Peyer's patch (tissue), 4 donors: ENCODE measurements around the gene SLC16A4. TPM values are rescaled to one million over a fixed set of nuclear protein-coding genes. Genes with fewer than 3 reads are reported as not detected.
"Not testable (repeated sequence)": the region's sequence is repeated elsewhere in the genome, so short reads cannot be mapped to it uniquely, and the experiment has no call there.

ENCODE experiments used
- DNase-seq, 3 donors: peaks; one replicate each; pipeline ENCODE4 v3.0.0-alpha.2; 2017 to 2019
- H3K27ac ChIP-seq, 4 donors: fragments of 200-600 bp; sonication (generic); one replicate each; pipeline ENCODE4 v1.5.1; 2016 to 2019
- H3K27me3 ChIP-seq, 2 donors: fragments of 200-600 bp; sonication (generic); one replicate each; pipeline ENCODE4 v1.5.1; 2019
- H3K36me3 ChIP-seq, 3 donors: fragments of 200-600 bp; sonication (generic); one replicate each; pipeline ENCODE4 v1.5.1; 2016 to 2019
- H3K4me1 ChIP-seq, 4 donors: fragments of 200-600 bp; sonication (generic); one replicate each; pipeline ENCODE4 v1.5.1; 2016 to 2019
- H3K4me3 ChIP-seq, 4 donors: fragments of 200-600 bp; sonication (generic); 1 replicate in 3 of 4; 2 replicates in 1 of 4; pipeline ENCODE4 v1.5.1; 2016 to 2019; ENCODE audit warnings: mild to moderate bottlenecking in 1 of 4
- H3K9me3 ChIP-seq, 4 donors: fragments of 200-600 bp; sonication (generic); one replicate each; pipeline ENCODE4 v1.5.1; 2016 to 2019; ENCODE audit warnings: mild to moderate bottlenecking in 1 of 4
- POLR2A ChIP-seq, 2 donors: fragments of 450-650 bp; IDR thresholded peaks; one replicate each; pipeline ENCODE4 v1.5.1; 2017; ENCODE audit warnings: antibody characterized with exemption in 2 of 2, mild to moderate bottlenecking in 2 of 2, moderate library complexity in 2 of 2
- total RNA-seq, 4 donors: library from RNA; depleted of rRNA; stranded (reverse); fragments of >200 nt; gene quantifications; one replicate each; pipeline ENCODE4 v1.1.0, GENCODE V29; 2016
- TF ChIP-seq, protein P1 (sequence below), 6 experiments: fragments of 450-650 bp in 4 of 6; fragments of 200-600 bp in 2 of 6; sonication (generic) in 1 of 6; IDR thresholded peaks; one replicate each; pipeline ENCODE4 v1.5.1; 2017 to 2019; ENCODE audit warnings: antibody characterized with exemption in 6 of 6, mild to moderate bottlenecking in 3 of 6, moderate library complexity in 1 of 6

The SLC16A4 gene
- total RNA-seq, 4 donors from 2014 or later: 10.1 to 26.1 (median 13.0) TPM

DNA sequence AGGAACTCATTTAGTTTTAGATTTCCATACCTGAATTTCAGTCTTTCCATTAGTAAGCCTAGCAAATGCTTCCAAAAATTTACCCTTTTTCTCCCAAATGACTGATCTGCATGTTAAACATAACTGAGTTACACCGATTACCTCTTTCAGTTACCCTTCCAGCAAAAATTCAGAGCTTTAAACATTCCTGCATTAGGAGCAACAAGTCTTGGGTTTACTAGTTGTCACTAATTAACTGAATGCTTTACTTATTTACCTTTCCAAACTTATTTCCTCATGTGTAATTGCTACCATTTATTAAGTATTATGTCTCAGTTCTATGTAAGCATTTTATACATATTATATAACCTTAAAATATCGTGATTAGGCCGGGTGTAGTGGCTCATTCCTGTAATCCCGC is 13.6 kb upstream of the SLC16A4 start:
- no peak for DNase-seq
- no peaks in the 10 kb centered on the region for H3K9me3 ChIP-seq
- TF ChIP-seq POLR2A (IDR thresholded peaks at IDR 0.05): no peak
- TF ChIP-seq, protein P1, sequence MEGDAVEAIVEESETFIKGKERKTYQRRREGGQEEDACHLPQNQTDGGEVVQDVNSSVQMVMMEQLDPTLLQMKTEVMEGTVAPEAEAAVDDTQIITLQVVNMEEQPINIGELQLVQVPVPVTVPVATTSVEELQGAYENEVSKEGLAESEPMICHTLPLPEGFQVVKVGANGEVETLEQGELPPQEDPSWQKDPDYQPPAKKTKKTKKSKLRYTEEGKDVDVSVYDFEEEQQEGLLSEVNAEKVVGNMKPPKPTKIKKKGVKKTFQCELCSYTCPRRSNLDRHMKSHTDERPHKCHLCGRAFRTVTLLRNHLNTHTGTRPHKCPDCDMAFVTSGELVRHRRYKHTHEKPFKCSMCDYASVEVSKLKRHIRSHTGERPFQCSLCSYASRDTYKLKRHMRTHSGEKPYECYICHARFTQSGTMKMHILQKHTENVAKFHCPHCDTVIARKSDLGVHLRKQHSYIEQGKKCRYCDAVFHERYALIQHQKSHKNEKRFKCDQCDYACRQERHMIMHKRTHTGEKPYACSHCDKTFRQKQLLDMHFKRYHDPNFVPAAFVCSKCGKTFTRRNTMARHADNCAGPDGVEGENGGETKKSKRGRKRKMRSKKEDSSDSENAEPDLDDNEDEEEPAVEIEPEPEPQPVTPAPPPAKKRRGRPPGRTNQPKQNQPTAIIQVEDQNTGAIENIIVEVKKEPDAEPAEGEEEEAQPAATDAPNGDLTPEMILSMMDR (IDR thresholded peaks at IDR 0.05): no peak
- no peaks in the 10 kb centered on the region for H3K27me3 ChIP-seq
- no peak overlapping the region for H3K4me3 ChIP-seq
- H3K4me1 ChIP-seq: peaks cover 0 to 25% (median 4%) of the 10 kb centered on the region in 4 donors
- H3K27ac ChIP-seq: no peak overlapping the region
- H3K36me3 ChIP-seq: peaks cover 0 to 65% (median 2%) of the 10 kb centered on the region in 3 donors

DNA sequence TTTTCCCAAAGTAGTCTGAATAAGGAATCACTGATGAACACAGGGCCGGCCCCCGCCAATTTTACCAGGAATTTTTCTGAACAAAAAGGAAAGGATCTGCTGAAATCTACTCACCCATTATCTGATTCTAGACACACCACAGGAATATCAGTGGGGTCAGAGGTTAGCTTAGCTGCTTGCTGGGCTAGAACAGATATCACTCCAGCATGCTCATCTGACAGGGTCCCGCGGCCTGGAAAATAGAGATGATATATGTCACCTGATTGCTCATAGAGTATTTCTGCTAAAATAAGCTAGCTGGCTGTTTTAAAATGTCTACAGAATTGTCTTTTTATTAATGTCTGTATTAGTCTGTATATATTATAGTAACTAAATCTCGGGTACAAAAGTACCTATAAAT is 13.0 kb upstream of the SLC16A4 start:
- no peak overlapping the region for H3K4me3 ChIP-seq
- no peak for DNase-seq
- no peaks in the 10 kb centered on the region for H3K9me3 ChIP-seq
- H3K27me3 ChIP-seq: no peaks in the 10 kb centered on the region
- peaks cover 0 to 23% (median 4%) of the 10 kb centered on the region in 4 donors for H3K4me1 ChIP-seq
- TF ChIP-seq, protein P1 (IDR thresholded peaks at IDR 0.05): no peak
- TF ChIP-seq POLR2A (IDR thresholded peaks at IDR 0.05): no peak
- no peak overlapping the region for H3K27ac ChIP-seq
- H3K36me3 ChIP-seq: peaks cover 0 to 71% (median 2%) of the 10 kb centered on the region in 3 donors

DNA sequence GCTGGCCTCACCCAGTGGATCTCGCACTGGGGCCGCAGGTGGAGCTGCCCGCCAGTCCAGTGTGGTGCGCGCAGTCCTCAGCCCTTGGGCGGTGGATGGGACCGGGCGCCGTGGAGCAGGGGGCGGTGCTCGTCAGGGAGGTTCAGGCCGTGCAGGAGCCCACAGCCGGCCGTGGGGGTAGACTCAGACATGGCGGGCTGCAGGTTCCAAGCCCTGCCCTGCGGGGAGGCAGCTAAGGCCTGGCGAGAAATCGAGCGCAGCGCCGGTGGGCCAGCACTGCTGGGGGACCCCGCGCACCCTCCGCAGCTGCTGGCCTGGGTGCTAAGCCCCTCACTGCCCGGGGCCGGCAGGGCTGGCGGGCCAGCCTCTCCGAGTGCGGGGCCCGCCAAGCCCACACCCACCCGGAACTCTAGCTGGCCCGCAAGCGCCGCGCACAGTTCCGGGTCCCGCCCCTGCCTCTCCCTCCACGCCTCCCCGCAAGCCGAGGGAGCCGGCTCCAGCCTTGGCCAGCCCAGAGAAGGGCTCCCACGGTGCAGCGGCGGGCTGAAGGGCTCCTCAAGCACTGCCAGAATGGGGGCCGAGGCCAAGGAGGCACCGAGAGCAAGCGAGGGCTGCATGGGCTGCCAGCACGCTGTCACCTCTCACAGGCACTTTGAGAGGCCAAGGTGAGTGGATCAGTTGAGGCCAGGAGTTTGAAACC is 5.6 kb upstream of the SLC16A4 start:
- not testable (repeated sequence) for H3K27ac ChIP-seq, H3K4me3 ChIP-seq, DNase-seq, H3K27me3 ChIP-seq, H3K9me3 ChIP-seq
- H3K4me1 ChIP-seq: peaks cover 0 to 13% (median 0%) of the 10 kb centered on the region in 4 donors
- H3K36me3 ChIP-seq: peaks cover 0 to 57% (median 0%) of the 10 kb centered on the region in 3 donors

DNA sequence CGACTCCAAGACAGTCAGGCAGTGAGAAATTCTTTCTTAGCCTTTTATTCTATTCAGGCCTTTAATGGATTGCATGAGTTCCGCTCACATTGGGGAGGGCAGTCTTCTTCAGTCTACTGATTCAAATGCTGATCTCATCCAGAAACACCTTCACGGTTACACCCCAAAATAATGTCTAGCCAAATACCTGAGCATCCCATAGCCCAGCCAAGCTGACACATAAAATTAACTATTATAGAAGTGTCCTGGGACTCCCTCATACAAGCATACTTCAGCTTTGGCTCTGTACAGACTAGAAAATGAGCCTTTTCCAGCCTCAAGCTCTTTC is 3.6 kb upstream of the SLC16A4 start:
- Histone ChIP-seq H3K27me3 (no peaks in the 10 kb centered on the region), H3K4me3 (no peak overlapping the region), H3K36me3 (peaks cover 0 to 37% (median 0%) of the 10 kb centered on the region in 3 donors), H3K4me1 (peaks cover 0 to 16% (median 0%) of the 10 kb centered on the region in 4 donors), H3K9me3 (no peaks in the 10 kb centered on the region), H3K27ac (peak overlapping the region in 3 of 4 donors; percentile 30 to 64 (median 48))
- TF ChIP-seq POLR2A (IDR thresholded peaks at IDR 0.05): no peak
- TF ChIP-seq, protein P1 (IDR thresholded peaks at IDR 0.05): no peak
- DNase-seq: no peak

DNA sequence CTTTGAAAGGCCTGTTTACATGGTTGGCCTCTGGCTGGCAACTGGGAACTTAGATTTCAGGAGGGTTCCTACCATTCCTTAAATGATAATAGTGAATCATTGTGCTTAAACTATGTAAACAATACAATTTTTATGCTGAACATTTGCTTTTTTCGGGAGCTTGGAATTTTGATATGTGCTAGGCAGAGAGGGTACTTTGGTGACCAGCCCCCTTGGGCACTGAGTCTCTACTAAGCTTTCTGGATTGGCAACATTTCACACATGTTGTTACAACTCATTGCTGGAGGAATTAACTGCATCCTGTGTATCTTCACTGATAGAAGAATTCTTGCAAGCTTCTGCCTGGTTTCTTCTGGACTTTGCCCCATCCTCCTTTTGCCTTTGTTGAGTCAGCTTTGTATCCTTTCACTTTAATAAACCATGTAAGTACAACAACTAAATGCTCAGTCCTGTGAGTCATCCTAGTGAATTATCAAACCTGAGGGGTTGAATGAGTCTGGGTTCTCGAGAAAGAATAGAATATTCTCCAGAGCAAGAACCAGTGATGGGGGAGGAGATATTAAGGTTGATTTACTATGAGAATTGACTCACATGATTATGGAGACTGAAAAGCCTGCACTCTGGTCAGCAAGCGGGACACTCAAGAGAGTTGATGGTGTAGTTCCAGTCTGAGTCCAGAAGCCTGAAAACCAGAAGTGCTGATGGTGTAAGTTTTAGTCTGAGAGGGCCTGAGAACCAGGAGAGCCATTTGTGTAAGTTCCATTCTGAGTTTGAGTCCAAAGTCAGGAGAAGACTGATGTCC is 3.1 kb upstream of the SLC16A4 start:
- Histone ChIP-seq H3K36me3 (peaks cover 0 to 32% (median 0%) of the 10 kb centered on the region in 3 donors), H3K9me3 (no peaks in the 10 kb centered on the region), H3K27me3 (no peaks in the 10 kb centered on the region), H3K27ac (peak overlapping the region in 3 of 4 donors; percentile 30 to 64 (median 48)), H3K4me3 (no peak overlapping the region), H3K4me1 (peaks cover 0 to 16% (median 0%) of the 10 kb centered on the region in 4 donors)
- TF ChIP-seq, protein P1 (IDR thresholded peaks at IDR 0.05): no peak
- no peak for TF ChIP-seq POLR2A (IDR thresholded peaks at IDR 0.05)
- DNase-seq: peak in 1 of 3 donors; percentile 65

DNA sequence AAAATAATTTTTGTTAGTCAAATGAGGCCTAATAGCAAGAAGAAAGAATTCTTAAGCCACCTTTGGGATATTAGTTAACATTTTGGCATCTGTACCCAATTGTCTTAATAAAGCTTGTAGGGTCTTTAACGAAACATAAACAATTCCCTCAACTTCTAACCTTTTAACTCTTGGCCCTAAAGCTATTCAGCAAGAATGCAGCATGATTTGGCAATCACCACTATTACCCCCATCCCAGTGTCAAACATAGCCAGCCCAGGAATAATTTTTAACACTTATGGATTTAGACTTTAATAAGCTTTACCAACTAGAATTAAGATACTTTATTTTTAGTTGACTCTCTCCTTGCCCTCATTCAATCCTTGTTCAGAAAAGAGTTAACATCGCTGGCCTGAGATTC is 2.5 kb upstream of the SLC16A4 start:
- no peak for TF ChIP-seq POLR2A (IDR thresholded peaks at IDR 0.05)
- TF ChIP-seq, protein P1 (IDR thresholded peaks at IDR 0.05): no peak
- peak overlapping the region in 2 of 4 donors; percentile 48 to 64 for H3K27ac ChIP-seq
- H3K4me3 ChIP-seq: no peak overlapping the region
- no peaks in the 10 kb centered on the region for H3K27me3 ChIP-seq
- H3K4me1 ChIP-seq: peaks cover 0 to 16% (median 0%) of the 10 kb centered on the region in 4 donors
- peaks cover 0 to 28% (median 0%) of the 10 kb centered on the region in 3 donors for H3K36me3 ChIP-seq
- no peak for DNase-seq
- H3K9me3 ChIP-seq: no peaks in the 10 kb centered on the region
